ENCODE measurements around the gene CYP2W1.
"Not testable (repeated sequence)": the region's sequence is repeated elsewhere in the genome, so short reads cannot be mapped to it uniquely, and the experiment has no call there.

CYP2W1 gene

DNA sequence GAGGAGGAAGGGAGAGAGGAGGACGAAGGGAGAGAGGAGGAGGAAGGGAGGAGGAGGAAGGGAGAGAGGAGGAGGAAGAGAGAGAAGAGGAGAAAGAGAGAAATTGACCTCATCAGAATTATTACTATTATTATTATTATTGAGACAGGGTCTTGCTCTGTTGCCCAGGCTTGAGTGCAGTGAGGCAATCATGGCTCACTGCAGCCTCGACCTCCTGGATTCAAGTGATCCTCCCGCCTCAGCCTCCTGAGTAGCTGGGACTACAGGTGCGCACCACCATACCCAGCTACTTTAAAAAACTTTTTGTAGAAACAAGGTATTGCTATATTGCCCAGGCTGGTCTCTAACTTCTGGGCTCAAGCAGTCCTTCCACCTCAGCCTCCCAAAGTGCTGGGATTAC, 39.2 kb upstream of the CYP2W1 start:
- WGBS = 77% methylated on average over 4 of the region's 4 CpGs
- H3K9me3 ChIP-seq (ENCODE audit: insufficient read depth, low read depth, low read length); H3K4me3 ChIP-seq (ENCODE audit: low read length); H3K27ac ChIP-seq (ENCODE audit: low read depth, low read length); H3K9ac ChIP-seq (ENCODE audit: low read depth, low read length); H3K36me3 ChIP-seq (ENCODE audit: insufficient read depth, low read length); H3K4me1 ChIP-seq (ENCODE audit: insufficient read depth, low read length): not testable (repeated sequence)
- H3K27me3 ChIP-seq (ENCODE audit: insufficient read depth, low read length) = peaks cover 14% of the 10 kb centered on the region

DNA sequence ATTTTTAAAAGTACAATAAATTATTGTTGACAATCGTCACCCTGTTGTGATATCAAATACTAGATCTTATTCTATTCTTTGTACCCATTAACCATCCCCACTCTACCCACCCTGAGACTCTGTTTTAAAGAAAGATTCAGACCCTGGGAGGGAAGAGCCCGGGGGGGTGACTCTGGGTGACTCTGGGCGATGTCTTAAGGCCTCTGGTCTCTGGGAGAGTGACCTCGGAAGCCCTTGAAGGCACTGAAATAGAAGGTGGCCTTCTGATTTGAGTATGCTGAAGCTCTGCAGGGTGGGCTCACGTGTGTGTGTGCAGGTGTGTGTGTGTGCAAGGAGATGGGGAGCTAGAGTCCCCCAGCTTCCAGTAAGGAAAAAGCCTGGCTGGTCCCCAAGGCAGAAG, 38.2 kb upstream of the CYP2W1 start:
- peaks cover 14% of the 10 kb centered on the region for H3K27me3 ChIP-seq (ENCODE audit: insufficient read depth, low read length)
- H3K4me1 ChIP-seq (ENCODE audit: insufficient read depth, low read length) = peaks cover 9% of the 10 kb centered on the region; the same call in 1 of the 2 replicates
- no peaks in the 10 kb centered on the region for H3K36me3 ChIP-seq (ENCODE audit: insufficient read depth, low read length)
- no peak overlapping the region for H3K9ac ChIP-seq (ENCODE audit: low read depth, low read length)
- H3K27ac ChIP-seq (ENCODE audit: low read depth, low read length) = no peak overlapping the region
- H3K9me3 ChIP-seq (ENCODE audit: insufficient read depth, low read depth, low read length) = no peaks in the 10 kb centered on the region; the same call in 1 of the 2 replicates
- WGBS = 88% methylated on average over 5 of the region's 5 CpGs
- no peak overlapping the region for H3K4me3 ChIP-seq (ENCODE audit: low read length)

DNA sequence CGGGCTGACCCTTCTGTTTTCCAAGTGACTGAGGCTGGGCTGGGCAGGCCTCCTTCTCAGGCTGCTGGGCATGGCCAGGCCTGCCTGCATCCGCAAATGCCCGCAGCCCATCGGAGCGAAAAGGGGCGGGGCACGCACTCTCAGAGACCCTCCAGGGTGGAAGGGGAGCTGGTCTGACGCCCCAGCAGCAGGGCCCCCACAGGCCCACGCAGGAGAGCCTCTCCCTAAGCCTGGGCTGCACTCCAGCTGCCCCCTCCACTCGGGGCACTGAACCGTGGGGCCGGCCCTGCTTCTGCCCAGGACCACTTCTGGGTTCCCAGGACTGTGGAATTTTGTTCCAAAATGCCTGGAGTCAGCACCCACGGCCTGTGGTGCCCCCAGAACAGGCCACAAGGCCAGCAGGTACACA, 37.8 kb upstream of the CYP2W1 start:
- Histone ChIP-seq H3K4me3 (ENCODE audit: low read length) (no peak overlapping the region), H3K9me3 (ENCODE audit: insufficient read depth, low read depth, low read length) (no peaks in the 10 kb centered on the region; the same call in 1 of the 2 replicates), H3K27me3 (ENCODE audit: insufficient read depth, low read length) (peaks cover 14% of the 10 kb centered on the region), H3K27ac (ENCODE audit: low read depth, low read length) (no peak overlapping the region), H3K36me3 (ENCODE audit: insufficient read depth, low read length) (no peaks in the 10 kb centered on the region), H3K9ac (ENCODE audit: low read depth, low read length) (peak overlapping the region; percentile 55; the same call in 1 of the 2 replicates), H3K4me1 (ENCODE audit: insufficient read depth, low read length) (peaks cover 9% of the 10 kb centered on the region; the same call in 1 of the 2 replicates)
- WGBS = 87% methylated on average over 13 of the region's 13 CpGs

DNA sequence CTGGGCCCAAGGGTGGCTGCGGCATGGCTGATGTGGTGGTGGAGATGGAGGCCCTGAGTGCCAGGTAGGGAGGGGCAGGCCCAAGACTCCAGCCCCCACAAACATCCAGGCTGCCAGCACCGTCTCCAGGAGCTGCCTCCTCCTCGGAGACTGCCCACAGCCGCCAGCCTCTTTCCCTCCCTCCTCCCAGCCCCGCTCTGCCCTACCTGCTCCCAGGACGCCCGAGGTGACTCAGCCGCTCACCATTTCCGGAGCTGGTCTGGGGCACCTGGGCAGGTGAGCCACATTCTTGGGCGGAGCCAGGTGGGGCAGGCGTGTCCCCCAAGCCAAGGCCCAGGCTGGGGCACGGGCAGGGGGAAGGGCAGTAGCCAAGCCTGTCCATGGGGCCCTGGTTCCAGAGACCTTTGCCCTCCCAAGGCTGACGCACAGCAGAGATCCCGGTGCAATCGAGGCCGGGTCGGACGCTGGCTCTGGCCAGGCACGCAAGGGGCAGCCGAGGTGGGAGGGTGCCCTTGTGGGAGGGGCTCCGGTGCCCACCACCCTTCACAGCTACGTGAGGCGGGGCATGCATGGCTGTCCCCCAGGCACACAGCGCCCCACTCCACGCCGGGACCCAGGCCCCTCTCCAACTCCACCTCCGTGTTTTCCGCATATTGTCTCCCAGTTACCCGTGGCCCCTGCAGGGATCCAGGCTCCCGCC, 37.3 kb upstream of the CYP2W1 start:
- Histone ChIP-seq H3K27me3 (ENCODE audit: insufficient read depth, low read length) (peaks cover 14% of the 10 kb centered on the region), H3K9ac (ENCODE audit: low read depth, low read length) (peak overlapping the region; percentile 55), H3K27ac (ENCODE audit: low read depth, low read length) (no peak overlapping the region), H3K4me1 (ENCODE audit: insufficient read depth, low read length) (peaks cover 9% of the 10 kb centered on the region; the same call in 1 of the 2 replicates), H3K4me3 (ENCODE audit: low read length) (no peak overlapping the region), H3K36me3 (ENCODE audit: insufficient read depth, low read length) (no peaks in the 10 kb centered on the region), H3K9me3 (ENCODE audit: insufficient read depth, low read depth, low read length) (no peaks in the 10 kb centered on the region)
- 81% methylated on average over 30 of the region's 30 CpGs for WGBS

DNA sequence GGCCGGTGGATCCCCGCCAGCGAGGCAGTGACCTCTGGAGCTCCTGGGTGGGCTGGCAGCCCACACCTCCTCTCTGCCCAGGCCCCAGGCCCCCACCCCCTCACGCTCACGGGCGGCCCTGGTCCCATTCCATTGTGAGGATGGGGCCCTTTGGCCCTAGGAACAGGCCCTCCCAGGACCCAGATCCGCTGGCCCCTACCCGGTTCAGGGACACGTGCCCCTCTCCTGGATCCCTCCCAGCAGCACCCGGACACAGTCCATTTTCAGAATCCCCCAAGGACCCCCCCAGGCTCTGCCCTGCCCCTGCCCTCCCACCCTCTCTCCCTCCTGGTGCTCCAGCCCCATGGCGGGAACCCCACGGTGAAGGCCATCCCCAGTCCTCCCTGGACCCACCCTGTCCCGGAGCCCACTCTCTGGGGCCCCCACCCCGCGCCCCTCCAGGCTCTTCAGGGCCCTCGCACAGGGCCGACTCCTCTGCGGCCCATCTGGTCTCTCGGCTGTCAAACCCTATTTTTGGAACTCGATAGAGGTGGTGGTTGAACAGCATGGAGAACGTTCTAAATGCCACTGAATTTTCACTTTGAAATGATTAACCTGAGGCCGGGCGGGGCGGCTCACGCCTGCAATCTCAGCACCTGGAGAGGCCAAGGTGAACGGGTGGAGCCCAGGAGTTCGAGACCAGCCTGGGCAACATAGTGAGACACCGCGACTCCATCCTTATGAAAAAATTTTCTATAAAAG, 36.6 kb upstream of the CYP2W1 start:
- H3K9ac ChIP-seq (ENCODE audit: low read depth, low read length) = no peak overlapping the region
- H3K4me1 ChIP-seq (ENCODE audit: insufficient read depth, low read length) = peaks cover 9% of the 10 kb centered on the region; the same call in 1 of the 2 replicates
- H3K27ac ChIP-seq (ENCODE audit: low read depth, low read length) = no peak overlapping the region
- H3K36me3 ChIP-seq (ENCODE audit: insufficient read depth, low read length) = no peaks in the 10 kb centered on the region
- WGBS = 87% methylated on average over 27 of the region's 29 CpGs
- no peaks in the 10 kb centered on the region for H3K9me3 ChIP-seq (ENCODE audit: insufficient read depth, low read depth, low read length)
- no peak overlapping the region for H3K4me3 ChIP-seq (ENCODE audit: low read length)
- peaks cover 8% of the 10 kb centered on the region for H3K27me3 ChIP-seq (ENCODE audit: insufficient read depth, low read length)

DNA sequence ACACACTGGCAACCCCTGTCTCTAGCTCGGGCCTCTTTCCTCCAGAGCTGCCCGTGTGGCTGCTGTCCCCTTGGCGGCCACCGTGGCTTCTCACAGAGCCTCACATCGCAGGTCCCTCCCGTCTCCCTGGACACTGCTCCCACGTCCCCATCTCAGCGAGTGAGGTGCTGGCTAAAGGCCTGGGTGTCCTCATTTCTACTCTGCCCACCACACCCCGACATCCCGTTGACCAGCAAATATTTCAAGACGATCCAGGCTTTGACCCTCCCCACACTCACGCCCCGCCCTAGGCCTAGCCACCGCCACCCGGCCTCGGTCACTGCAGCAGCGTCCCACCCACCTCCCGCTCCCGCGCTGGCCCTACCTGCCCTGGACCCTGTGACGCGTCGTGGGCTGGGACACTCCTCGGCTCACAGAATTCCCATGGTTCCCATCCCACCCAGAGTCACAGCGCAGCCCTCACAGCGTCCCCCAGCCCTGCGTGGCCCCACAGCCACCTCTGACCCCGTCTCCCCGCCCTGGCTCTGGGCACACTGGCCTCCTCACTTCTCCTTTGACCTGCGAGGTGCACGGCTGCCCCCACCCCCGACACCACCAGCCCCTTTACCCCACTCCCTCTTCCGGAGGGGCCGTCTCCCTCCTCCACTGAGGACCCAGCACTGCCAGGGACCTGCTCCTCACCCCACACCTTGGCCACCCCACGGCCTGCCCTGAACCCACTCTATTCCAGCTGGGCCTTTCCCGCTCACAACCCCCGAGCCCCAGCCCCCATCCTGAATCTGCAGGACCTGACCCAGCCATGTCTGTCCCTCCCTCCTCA, 35.4 kb upstream of the CYP2W1 start:
- Histone ChIP-seq H3K9me3 (ENCODE audit: insufficient read depth, low read depth, low read length) (no peaks in the 10 kb centered on the region), H3K27ac (ENCODE audit: low read depth, low read length) (no peak overlapping the region), H3K4me3 (ENCODE audit: low read length) (no peak overlapping the region), H3K27me3 (ENCODE audit: insufficient read depth, low read length) (peaks cover 4% of the 10 kb centered on the region), H3K36me3 (ENCODE audit: insufficient read depth, low read length) (no peaks in the 10 kb centered on the region), H3K9ac (ENCODE audit: low read depth, low read length) (no peak overlapping the region), H3K4me1 (ENCODE audit: insufficient read depth, low read length) (peaks cover 9% of the 10 kb centered on the region; the same call in 1 of the 2 replicates)
- 92% methylated on average over 37 of the region's 37 CpGs for WGBS

DNA sequence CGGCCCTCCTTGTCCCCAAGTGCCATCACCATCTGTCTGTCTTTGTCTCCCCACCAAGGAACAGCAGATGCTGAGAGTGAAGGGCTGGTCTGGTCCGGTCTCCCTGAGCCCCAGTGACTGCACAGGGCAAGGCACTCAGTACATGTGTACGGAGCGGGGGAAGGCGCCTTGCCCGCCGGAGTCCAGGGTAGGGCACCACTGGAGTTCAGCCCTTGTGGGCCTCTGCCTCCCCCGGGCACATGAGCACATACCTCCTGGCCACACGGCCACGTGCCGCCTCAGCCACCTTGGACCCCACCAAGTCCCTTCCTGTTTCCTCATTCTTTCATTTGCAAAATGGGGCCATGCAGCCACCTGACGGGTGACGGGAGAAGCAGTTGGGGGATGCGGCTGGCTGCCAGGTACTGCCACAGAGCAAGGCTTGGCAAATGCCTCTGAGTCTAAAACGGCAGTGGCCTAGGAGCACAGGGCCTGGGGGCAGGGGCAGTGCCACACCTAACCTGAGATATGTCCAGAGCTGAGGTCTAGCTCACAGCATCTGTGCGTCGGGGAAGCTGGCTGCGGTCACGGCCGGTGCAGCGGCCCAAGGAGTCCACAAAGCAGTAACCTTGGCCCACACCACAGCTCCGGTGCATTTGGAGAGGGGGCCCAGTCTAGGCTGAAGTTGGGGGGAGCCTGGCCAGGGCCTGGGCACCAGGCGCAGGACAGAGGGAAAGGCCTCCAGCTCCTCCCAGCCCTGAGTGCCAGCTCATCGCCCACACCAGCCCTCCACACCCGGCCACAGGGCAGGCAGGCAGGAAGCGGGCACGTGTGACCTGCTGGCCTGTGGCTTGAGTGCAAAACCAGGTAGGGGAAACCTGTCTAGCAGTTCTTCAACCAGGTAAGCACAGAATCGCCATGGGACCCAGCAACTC, 33.7 kb upstream of the CYP2W1 start:
- Histone ChIP-seq H3K27me3 (ENCODE audit: insufficient read depth, low read length) (peaks cover 18% of the 10 kb centered on the region), H3K4me1 (ENCODE audit: insufficient read depth, low read length) (peaks cover 9% of the 10 kb centered on the region; the same call in 1 of the 2 replicates), H3K9me3 (ENCODE audit: insufficient read depth, low read depth, low read length) (no peaks in the 10 kb centered on the region), H3K4me3 (ENCODE audit: low read length) (no peak overlapping the region), H3K9ac (ENCODE audit: low read depth, low read length) (no peak overlapping the region), H3K27ac (ENCODE audit: low read depth, low read length) (no peak overlapping the region), H3K36me3 (ENCODE audit: insufficient read depth, low read length) (no peaks in the 10 kb centered on the region)
- 90% methylated on average over 28 of the region's 28 CpGs for WGBS

DNA sequence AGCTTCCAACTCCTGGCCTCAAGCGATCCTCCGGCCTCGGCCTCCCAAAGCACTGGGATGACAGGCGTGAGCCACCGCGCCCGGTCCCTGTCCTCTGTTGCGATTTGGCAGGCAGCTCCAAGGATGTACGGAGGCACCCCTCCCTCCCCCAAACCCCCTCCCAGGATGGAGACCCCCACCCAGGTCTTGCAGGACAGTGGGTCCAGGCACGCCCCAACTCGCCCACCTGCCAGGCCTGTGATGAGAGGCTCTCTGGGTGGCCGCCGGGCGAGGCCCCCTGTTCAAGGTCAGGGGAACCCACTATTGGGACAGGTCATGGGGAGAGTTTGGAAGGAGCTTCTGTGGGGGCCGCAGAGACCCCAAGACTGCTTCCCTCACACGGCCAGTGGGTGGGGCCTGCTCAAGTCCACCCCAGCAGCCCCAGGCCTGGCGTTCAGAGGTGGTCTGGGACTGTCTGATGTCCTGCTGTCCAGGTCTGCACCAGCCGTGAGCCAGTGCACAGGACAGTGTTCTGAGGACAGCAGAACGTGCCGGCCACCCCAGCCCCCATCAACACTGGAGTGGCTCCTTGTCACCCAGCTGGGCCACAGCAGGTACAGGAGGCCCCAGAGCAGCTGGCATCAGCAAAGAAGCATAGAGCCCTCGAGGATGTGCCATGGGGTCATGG, 31.0 kb upstream of the CYP2W1 start:
- WGBS = 94% methylated on average over 21 of the region's 21 CpGs
- Histone ChIP-seq H3K27ac (ENCODE audit: low read depth, low read length) (no peak overlapping the region), H3K4me1 (ENCODE audit: insufficient read depth, low read length) (no peaks in the 10 kb centered on the region)

DNA sequence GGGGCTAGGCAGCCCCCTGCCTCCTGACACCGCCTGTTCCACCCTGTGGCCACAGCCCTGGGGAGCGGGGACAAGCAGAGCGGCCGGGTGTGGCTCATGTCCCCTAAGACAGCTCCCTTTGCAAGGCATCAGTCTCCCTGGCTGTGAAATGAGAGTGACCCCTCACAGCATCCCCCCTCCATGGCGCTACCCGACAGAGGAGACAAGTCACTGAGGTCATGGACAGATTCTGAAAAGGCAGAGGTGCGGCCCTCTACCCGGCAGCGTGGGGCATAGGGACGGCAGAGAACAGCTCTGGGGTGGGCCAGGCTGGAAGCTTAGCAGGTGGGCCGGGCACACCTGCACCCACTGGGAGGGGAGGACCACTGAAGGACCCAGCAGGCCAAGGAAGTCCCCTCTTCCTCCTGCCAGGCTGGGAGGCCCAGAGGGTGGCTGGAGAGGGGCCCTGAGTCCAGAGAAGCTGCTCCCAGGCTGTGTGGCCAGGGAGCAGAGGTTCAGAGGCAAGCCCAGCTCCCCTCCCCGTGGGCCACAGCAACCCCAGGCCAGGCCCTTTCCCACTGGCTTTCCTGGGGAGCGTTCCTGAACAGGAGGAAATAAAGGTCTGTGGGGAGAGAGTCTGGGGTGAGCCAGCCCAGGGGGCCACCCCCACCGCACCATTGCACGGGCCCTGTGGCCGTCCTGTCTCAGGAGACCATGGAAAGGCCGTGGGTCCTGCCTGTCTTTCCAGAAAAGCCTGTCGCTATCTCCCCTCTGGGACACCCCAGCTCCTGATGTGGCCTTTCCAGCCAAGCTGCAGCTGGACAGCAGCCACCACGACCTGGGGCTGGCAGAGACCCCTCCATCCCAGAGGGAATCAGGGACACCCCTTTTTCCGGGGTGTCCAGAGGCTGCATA, 30.2 kb upstream of the CYP2W1 start:
- no peaks in the 10 kb centered on the region for H3K4me1 ChIP-seq (ENCODE audit: insufficient read depth, low read length)
- WGBS = 88% methylated on average over 20 of the region's 20 CpGs
- no peaks in the 10 kb centered on the region for H3K36me3 ChIP-seq (ENCODE audit: insufficient read depth, low read length)
- H3K4me3 ChIP-seq (ENCODE audit: low read length) = no peak overlapping the region
- H3K27me3 ChIP-seq (ENCODE audit: insufficient read depth, low read length) = peaks cover 32% of the 10 kb centered on the region
- no peaks in the 10 kb centered on the region for H3K9me3 ChIP-seq (ENCODE audit: insufficient read depth, low read depth, low read length)
- H3K9ac ChIP-seq (ENCODE audit: low read depth, low read length) = no peak overlapping the region
- no peak overlapping the region for H3K27ac ChIP-seq (ENCODE audit: low read depth, low read length)

More for the DNA sequence above, 31.0 kb upstream of the CYP2W1 start:
- Histone ChIP-seq H3K9me3 (ENCODE audit: insufficient read depth, low read depth, low read length) (no peaks in the 10 kb centered on the region), H3K36me3 (ENCODE audit: insufficient read depth, low read length) (no peaks in the 10 kb centered on the region), H3K4me3 (ENCODE audit: low read length) (no peak overlapping the region), H3K9ac (ENCODE audit: low read depth, low read length) (no peak overlapping the region), H3K27me3 (ENCODE audit: insufficient read depth, low read length) (peaks cover 32% of the 10 kb centered on the region)

Measured in HUES64 (cell line).